ENCODE data around the gene MIB2.
"Not testable (repeated sequence)": the region's sequence is repeated elsewhere in the genome, so short reads cannot be mapped to it uniquely, and the experiment has no call there.

MIB2 gene

DNA sequence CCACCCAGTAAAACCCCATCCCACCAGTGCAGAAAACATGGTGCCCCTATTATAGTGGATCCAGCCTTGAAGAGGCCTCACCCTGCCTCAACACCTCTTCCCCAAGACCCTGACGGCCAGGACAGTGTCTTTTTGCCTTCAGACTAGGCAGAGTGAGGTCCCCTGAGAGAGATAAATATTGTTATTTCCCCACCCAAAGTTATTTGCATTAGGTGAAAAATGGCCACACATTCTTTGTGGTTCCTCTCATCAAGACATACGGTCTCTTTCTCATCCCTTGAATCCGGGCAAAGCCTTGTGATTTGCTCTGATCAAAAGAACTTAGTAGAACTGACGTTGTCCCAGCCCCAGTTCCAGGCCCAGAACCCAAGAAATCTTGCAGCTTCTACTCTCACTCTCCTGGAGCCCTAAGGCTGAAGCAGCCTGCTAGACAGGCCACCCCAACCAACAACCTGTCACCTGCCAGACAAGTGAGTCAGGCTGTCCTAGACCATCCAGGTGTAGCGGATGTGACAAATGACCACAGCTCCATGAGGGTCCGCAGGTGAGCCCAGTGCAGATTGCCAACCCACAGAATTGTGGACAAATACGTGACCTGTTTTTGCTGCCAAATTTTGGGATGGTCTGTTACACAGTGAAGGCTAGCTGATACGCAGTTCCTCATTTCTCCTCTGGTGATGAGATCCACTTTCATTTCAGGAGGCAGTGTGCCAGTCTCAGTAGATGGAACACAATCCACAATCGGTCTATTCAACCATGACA lies 32.5 kb upstream of the MIB2 start:
- WGBS, 2 experiments = 75 to 76% methylated on average over 9 of the region's 9 CpGs
- Histone ChIP-seq H3K36me3 (ENCODE audit: control insufficient read depth, insufficient read depth, low read length) (no peaks in the 10 kb centered on the region), H3K4me3 (ENCODE audit: insufficient read depth, low read depth, low read length) (no peak overlapping the region), H3K27me3 (ENCODE audit: control insufficient read depth, insufficient read depth, low read length, poor library complexity, severe bottlenecking) (peaks cover 30% of the 10 kb centered on the region), H3K9me3 (ENCODE audit: control insufficient read depth, low read length) (no peaks in the 10 kb centered on the region), H3K27ac (ENCODE audit: insufficient read depth, low read depth, low read length, poor library complexity, severe bottlenecking) (no peak overlapping the region), H3K4me1 (ENCODE audit: control insufficient read depth, insufficient read depth, low read length) (no peaks in the 10 kb centered on the region)

DNA sequence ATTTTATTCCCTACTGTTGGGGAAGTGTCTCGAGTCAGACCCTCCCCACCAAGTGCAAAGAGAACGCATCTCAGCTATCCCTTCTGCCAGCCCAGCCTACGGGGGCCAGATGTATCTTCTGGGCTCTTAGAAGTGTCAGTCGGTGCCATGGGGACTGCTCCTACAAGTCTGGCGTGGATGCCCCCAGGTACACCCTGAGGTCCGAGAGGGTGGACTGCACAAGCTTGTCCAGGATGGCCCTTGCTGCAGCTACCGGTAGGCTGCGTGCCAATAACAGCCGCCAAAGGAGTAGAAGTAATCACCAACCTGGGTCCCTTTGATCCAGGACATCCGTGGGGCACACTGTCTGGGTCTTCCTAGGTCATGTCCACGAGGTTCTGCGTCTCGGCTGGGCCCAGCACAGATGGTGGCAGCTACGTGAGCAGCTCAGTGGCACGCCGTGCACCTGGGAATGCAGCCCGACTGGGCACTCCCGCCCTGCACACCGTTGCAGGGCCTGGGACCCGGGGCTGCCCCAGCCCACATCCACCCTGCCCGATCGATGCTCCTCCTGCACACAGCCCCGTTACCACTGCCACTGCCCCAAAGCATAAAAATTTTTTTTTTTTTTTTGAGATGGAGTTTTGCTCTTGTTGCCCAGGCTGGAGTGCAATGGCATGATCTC lies 31.8 kb upstream of the MIB2 start:
- peaks cover 27% of the 10 kb centered on the region for H3K27me3 ChIP-seq (ENCODE audit: control insufficient read depth, insufficient read depth, low read length, poor library complexity, severe bottlenecking)

DNA sequence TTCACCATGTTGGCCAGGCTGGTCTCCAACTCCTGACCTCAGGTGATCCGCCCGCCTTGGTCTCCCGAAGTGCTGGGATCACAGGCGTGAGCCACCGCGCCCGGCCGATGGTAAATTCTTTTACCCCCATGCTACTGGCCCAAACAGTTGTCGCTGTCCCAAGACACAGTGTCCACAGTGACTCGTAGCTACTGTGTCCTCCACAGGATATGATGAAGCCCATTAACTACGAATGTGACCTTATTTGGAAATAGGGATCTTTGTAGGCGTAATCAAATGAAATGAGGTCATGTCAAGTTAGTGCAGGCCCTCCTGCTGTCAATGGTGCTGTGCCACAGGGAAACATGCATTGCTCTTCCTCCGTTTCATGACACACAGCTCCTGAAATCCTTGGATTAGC lies 23.8 kb upstream of the MIB2 start:
- H3K36me3 ChIP-seq (ENCODE audit: control insufficient read depth, insufficient read depth, low read length) = no peaks in the 10 kb centered on the region
- no peaks in the 10 kb centered on the region for H3K4me1 ChIP-seq (ENCODE audit: control insufficient read depth, insufficient read depth, low read length)
- H3K4me3 ChIP-seq (ENCODE audit: insufficient read depth, low read depth, low read length) = no peak overlapping the region
- peaks cover 18% of the 10 kb centered on the region for H3K27me3 ChIP-seq (ENCODE audit: control insufficient read depth, insufficient read depth, low read length, poor library complexity, severe bottlenecking)
- WGBS, 2 experiments = 91 to 94% methylated on average over 13 of the region's 13 CpGs
- no peak overlapping the region for H3K27ac ChIP-seq (ENCODE audit: insufficient read depth, low read depth, low read length, poor library complexity, severe bottlenecking)
- H3K9me3 ChIP-seq (ENCODE audit: control insufficient read depth, low read length) = no peaks in the 10 kb centered on the region

More for the DNA sequence above, 31.8 kb upstream of the MIB2 start:
- no peak overlapping the region for H3K27ac ChIP-seq (ENCODE audit: insufficient read depth, low read depth, low read length, poor library complexity, severe bottlenecking)
- H3K36me3 ChIP-seq (ENCODE audit: control insufficient read depth, insufficient read depth, low read length) = no peaks in the 10 kb centered on the region
- H3K9me3 ChIP-seq (ENCODE audit: control insufficient read depth, low read length) = no peaks in the 10 kb centered on the region
- no peak overlapping the region for H3K4me3 ChIP-seq (ENCODE audit: insufficient read depth, low read depth, low read length)
- 86% methylated on average over 23 of the region's 23 CpGs for WGBS, 2 experiments
- no peaks in the 10 kb centered on the region for H3K4me1 ChIP-seq (ENCODE audit: control insufficient read depth, insufficient read depth, low read length)

- no peaks in the 10 kb centered on the region for H3K9me3 ChIP-seq (ENCODE audit: control insufficient read depth, low read length)
- no peak overlapping the region for H3K27ac ChIP-seq (ENCODE audit: insufficient read depth, low read depth, low read length, poor library complexity, severe bottlenecking)
- H3K4me1 ChIP-seq (ENCODE audit: control insufficient read depth, insufficient read depth, low read length) = peaks cover 6% of the 10 kb centered on the region
- no peaks in the 10 kb centered on the region for H3K36me3 ChIP-seq (ENCODE audit: control insufficient read depth, insufficient read depth, low read length)
- peaks cover 41% of the 10 kb centered on the region for H3K27me3 ChIP-seq (ENCODE audit: control insufficient read depth, insufficient read depth, low read length, poor library complexity, severe bottlenecking)
- H3K4me3 ChIP-seq (ENCODE audit: insufficient read depth, low read depth, low read length) = no peak overlapping the region
- WGBS, 2 experiments = 91% methylated on average over 24 of the region's 24 CpGs
Measured at GRCh38 chr1:1593834-1594601, 21.3 kb upstream of the MIB2 start.

DNA sequence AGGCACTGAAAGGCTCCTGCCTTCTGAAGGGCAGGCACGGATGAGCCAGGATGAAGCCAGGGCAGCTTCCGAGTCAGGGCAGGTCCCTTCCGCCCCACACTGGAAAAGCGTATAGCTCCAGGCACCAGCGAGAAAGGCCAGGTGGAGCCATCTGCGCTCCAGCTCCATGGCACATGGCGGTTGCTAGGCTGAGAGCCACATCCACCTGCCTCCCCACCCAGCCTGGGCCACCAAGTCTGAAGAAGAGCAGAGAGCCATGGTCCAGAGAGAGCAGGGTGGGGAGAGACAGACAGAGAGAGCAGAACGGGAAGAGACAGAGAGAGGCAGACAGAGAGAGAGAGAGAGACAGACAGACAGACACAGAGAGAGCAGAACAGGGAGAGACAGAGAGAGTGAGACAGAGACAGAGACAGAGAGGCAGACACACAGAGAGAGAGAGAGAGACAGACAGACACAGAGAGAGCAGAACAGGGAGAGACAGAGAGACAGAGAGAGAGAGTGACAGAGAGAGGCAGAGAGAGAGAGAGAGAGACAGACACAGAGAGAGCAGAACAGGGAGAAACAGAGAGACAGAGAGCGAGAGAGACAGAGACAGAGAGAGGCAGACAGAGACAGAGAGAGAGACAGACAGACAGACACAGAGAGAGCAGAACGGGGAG lies 20.6 kb upstream of the MIB2 start:
- no peaks in the 10 kb centered on the region for H3K9me3 ChIP-seq (ENCODE audit: control insufficient read depth, low read length)
- H3K27me3 ChIP-seq (ENCODE audit: control insufficient read depth, insufficient read depth, low read length, poor library complexity, severe bottlenecking) = peaks cover 47% of the 10 kb centered on the region
- peaks cover 6% of the 10 kb centered on the region for H3K4me1 ChIP-seq (ENCODE audit: control insufficient read depth, insufficient read depth, low read length)
- no peak overlapping the region for H3K27ac ChIP-seq (ENCODE audit: insufficient read depth, low read depth, low read length, poor library complexity, severe bottlenecking)
- 73 to 81% methylated on average over 10 of the region's 10 CpGs for WGBS, 2 experiments
- no peak overlapping the region for H3K4me3 ChIP-seq (ENCODE audit: insufficient read depth, low read depth, low read length)
- H3K36me3 ChIP-seq (ENCODE audit: control insufficient read depth, insufficient read depth, low read length) = no peaks in the 10 kb centered on the region

- WGBS, 2 experiments = 89 to 91% methylated on average over 2 of the region's 2 CpGs
Measured at GRCh38 chr1:1595341-1595740, 20.0 kb upstream of the MIB2 start.

GRCh38 chr1:1596493-1597274 lies 18.6 kb upstream of the MIB2 start:
- 56 to 58% methylated on average over 12 of the region's 12 CpGs for WGBS, 2 experiments
- Histone ChIP-seq H3K9me3 (ENCODE audit: control insufficient read depth, low read length) (no peaks in the 10 kb centered on the region), H3K4me1 (ENCODE audit: control insufficient read depth, insufficient read depth, low read length) (peaks cover 6% of the 10 kb centered on the region), H3K36me3 (ENCODE audit: control insufficient read depth, insufficient read depth, low read length) (no peaks in the 10 kb centered on the region), H3K27me3 (ENCODE audit: control insufficient read depth, insufficient read depth, low read length, poor library complexity, severe bottlenecking) (peaks cover 64% of the 10 kb centered on the region), H3K4me3 (ENCODE audit: insufficient read depth, low read depth, low read length) (no peak overlapping the region), H3K27ac (ENCODE audit: insufficient read depth, low read depth, low read length, poor library complexity, severe bottlenecking) (no peak overlapping the region)

More at GRCh38 chr1:1595341-1595740, 20.0 kb upstream of the MIB2 start:
- H3K36me3 ChIP-seq (ENCODE audit: control insufficient read depth, insufficient read depth, low read length); H3K4me3 ChIP-seq (ENCODE audit: insufficient read depth, low read depth, low read length); H3K9me3 ChIP-seq (ENCODE audit: control insufficient read depth, low read length); H3K27ac ChIP-seq (ENCODE audit: insufficient read depth, low read depth, low read length, poor library complexity, severe bottlenecking); H3K4me1 ChIP-seq (ENCODE audit: control insufficient read depth, insufficient read depth, low read length): not testable (repeated sequence)
- H3K27me3 ChIP-seq (ENCODE audit: control insufficient read depth, insufficient read depth, low read length, poor library complexity, severe bottlenecking) = peaks cover 50% of the 10 kb centered on the region

DNA sequence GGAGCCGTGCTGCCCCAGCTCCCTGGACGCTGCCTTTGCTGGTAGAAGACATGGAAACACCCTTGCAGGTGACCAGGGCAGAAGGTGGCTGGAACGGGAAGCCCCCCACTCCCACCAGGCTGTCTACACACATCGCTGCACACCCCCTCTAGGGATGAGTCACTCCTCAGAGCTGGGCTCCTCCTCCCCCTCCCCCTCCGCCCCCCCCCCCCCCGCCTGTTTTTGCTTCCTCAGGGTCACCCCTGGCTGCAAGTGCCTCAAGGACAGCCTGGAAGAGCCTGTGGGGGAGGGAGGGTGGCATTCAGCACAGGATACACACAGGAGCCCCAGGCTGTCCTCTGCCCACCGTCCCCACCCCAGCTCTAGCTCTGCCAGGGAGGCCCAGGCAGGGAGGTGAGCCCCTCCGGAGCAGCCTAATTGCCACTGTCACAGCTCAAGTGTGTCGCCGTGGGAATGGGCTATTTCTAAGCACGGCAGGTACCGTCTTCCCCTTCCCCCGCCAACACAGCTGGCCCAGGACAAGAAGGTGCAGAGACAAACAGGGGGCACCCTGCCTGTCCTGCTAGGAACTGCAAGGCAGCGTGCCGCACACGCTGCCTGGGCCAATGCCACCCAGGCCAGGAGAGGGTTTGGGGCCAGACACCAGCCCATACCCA lies 17.9 kb upstream of the MIB2 start:
- Histone ChIP-seq H3K27ac (ENCODE audit: insufficient read depth, low read depth, low read length, poor library complexity, severe bottlenecking) (no peak overlapping the region), H3K4me3 (ENCODE audit: insufficient read depth, low read depth, low read length) (no peak overlapping the region), H3K9me3 (ENCODE audit: control insufficient read depth, low read length) (no peaks in the 10 kb centered on the region), H3K27me3 (ENCODE audit: control insufficient read depth, insufficient read depth, low read length, poor library complexity, severe bottlenecking) (peaks cover 71% of the 10 kb centered on the region), H3K36me3 (ENCODE audit: control insufficient read depth, insufficient read depth, low read length) (no peaks in the 10 kb centered on the region), H3K4me1 (ENCODE audit: control insufficient read depth, insufficient read depth, low read length) (peaks cover 6% of the 10 kb centered on the region)
- WGBS, 2 experiments = 29 to 31% methylated on average over 14 of the region's 16 CpGs

- Histone ChIP-seq H3K36me3 (ENCODE audit: control insufficient read depth, insufficient read depth, low read length) (no peaks in the 10 kb centered on the region), H3K27ac (ENCODE audit: insufficient read depth, low read depth, low read length, poor library complexity, severe bottlenecking) (no peak overlapping the region), H3K27me3 (ENCODE audit: control insufficient read depth, insufficient read depth, low read length, poor library complexity, severe bottlenecking) (peaks cover 79% of the 10 kb centered on the region), H3K4me1 (ENCODE audit: control insufficient read depth, insufficient read depth, low read length) (peaks cover 6% of the 10 kb centered on the region), H3K4me3 (ENCODE audit: insufficient read depth, low read depth, low read length) (no peak overlapping the region), H3K9me3 (ENCODE audit: control insufficient read depth, low read length) (no peaks in the 10 kb centered on the region)
- 93 to 94% methylated on average over 28 of the region's 28 CpGs for WGBS, 2 experiments
Measured at GRCh38 chr1:1598051-1598719, 17.1 kb upstream of the MIB2 start.

All from ectodermal cell (in vitro differentiated cells).